ENCODE data around the gene SLC13A5. TPM values are rescaled to one million over a fixed set of nuclear protein-coding genes. Genes with fewer than 3 reads are reported as not detected.

The SLC13A5 gene
- total RNA-seq, 1 experiment from 2014 or later: 0.92 TPM

DNA sequence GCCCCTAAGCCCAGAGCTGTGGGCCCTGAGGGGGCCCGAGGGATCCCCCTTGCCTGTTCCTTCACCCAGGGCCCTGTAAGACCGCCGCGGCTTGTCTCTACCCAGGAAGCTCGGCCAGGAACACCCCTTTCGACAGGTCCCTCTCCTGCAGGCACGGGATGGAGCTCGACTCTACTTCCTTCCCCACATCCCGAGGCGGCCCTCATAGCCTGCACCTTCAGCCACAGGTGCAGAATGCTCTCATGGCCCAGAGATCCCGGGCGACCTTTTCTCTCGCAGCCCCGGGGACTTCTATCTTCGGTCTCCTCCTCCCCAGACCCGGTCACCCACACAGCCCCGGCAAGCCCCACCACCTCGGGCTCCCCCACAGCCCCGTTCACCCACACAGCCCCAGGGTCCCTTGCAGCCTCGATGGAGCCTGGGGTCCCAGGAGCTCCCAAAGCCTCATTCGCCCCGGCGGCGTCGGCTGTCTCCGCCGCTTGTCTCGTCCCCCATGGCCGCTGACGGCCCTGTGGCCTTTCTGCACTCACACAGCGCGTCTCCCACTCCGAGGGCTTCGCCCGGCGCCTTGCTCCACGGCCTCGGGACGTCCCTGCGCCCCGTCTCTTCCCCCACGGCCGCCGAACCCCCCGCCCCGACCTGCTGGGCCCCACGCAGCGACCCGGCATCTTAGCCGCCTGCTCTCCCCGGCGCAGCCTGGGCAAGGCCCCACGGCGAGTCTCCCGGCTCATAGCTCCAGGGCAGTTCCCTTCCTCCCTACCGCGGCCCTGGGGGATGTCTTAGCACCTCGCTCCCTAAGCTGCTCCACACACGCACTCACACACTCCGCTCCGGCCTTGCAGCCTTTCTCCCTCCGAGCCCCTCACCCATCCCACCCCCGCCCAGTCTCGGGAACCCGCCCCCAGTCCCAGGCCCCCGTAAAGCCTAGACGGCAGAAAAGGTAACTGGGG, 73.3 kb downstream of the SLC13A5 start:
- H2AFZ ChIP-seq: peak overlapping the region; percentile 93
- no TSS peak for BruUV-seq (replicated peaks)
- H3K4me3 ChIP-seq: peak overlapping the region; percentile 81
- H3F3A ChIP-seq (ENCODE audit: insufficient read depth, low read depth): peaks cover 41% of the 10 kb centered on the region
- peak overlapping the region; percentile 95 for H3K4me2 ChIP-seq
- TF ChIP-seq, protein P1, sequence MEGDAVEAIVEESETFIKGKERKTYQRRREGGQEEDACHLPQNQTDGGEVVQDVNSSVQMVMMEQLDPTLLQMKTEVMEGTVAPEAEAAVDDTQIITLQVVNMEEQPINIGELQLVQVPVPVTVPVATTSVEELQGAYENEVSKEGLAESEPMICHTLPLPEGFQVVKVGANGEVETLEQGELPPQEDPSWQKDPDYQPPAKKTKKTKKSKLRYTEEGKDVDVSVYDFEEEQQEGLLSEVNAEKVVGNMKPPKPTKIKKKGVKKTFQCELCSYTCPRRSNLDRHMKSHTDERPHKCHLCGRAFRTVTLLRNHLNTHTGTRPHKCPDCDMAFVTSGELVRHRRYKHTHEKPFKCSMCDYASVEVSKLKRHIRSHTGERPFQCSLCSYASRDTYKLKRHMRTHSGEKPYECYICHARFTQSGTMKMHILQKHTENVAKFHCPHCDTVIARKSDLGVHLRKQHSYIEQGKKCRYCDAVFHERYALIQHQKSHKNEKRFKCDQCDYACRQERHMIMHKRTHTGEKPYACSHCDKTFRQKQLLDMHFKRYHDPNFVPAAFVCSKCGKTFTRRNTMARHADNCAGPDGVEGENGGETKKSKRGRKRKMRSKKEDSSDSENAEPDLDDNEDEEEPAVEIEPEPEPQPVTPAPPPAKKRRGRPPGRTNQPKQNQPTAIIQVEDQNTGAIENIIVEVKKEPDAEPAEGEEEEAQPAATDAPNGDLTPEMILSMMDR (conservative IDR thresholded peaks at IDR 0.05): no peak
- TF ChIP-seq EZH2 (IDR thresholded peaks at IDR 0.05; ENCODE audit: low read depth): no peak
- ChIA-PET CTCF (no interaction called here), POLR2A (ENCODE audit: unreplicated experiment) (interaction anchor here (0.6 to 0.8 kb wide), 5 partner anchors 8 to 1217 kb away, joined by 3 to 7 read pairs (median 5); no protein-coding TSS in a partner anchor)
- intact Hi-C loops (cut with micrococcal nuclease; ENCODE audit: unreplicated experiment): loop anchor here (2.0 to 5.0 kb wide), 2 partner anchors 167 to 183 kb away; no protein-coding TSS in a partner anchor
- H3K9me2 ChIP-seq (ENCODE audit: insufficient read depth): no peaks in the 10 kb centered on the region
- H3K9me3 ChIP-seq (ENCODE audit: insufficient read depth, low read depth): no peaks in the 10 kb centered on the region
- peaks cover 3% of the 10 kb centered on the region; the same call in 1 of the 2 replicates for H4K20me1 ChIP-seq (ENCODE audit: insufficient read depth)
- H3K36me3 ChIP-seq (ENCODE audit: low read depth): peaks cover 22% of the 10 kb centered on the region
- no peaks in the 10 kb centered on the region for H3K27me3 ChIP-seq (ENCODE audit: insufficient read depth, low read depth)
- H3K79me2 ChIP-seq (ENCODE audit: low read depth): peaks cover 66% of the 10 kb centered on the region
- DNase-seq: peak in 1 of 2 experiments; percentile 41
- peaks cover 31% of the 10 kb centered on the region for H3K4me1 ChIP-seq (replicated peaks; ENCODE audit: insufficient read depth)
- peak overlapping the region; percentile 71 for H3K27ac ChIP-seq

DNA sequence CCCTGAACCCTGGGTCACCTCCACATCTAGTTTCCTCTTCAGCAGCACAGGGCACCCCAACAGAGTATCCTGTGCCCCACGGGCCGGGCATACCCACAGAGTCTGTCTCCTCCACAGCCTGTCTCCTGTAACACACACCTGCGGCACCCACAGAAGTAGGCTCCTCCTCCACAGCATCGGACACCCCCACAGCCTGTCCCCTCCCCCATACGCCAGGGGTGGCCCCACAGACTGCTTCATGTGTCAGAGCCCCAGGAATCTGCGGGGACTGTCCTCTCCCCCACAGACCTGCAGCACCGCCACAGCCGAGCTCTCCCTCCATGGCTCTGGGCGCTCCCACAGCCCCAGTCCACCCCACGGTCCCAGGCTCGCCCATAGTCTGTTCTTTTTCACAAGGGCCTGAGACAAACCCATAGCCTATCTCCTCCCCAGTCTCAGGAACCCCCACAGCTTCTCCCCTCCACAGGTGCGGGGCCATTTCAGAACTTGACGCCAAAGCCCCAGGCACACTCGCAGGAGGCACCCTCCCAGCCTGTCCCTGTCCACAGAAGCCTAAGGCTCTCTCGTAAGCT, 74.1 kb downstream of the SLC13A5 start:
- H3K79me2 ChIP-seq (ENCODE audit: low read depth): peaks cover 61% of the 10 kb centered on the region
- CTCF ChIA-PET: no interaction called here
- peak overlapping the region; percentile 93 for H2AFZ ChIP-seq

More for the DNA sequence above, 74.1 kb downstream of the SLC13A5 start:
- TF ChIP-seq, protein P1 (conservative IDR thresholded peaks at IDR 0.05): no peak
- TF ChIP-seq EZH2 (IDR thresholded peaks at IDR 0.05; ENCODE audit: low read depth): no peak
- Histone ChIP-seq H3K4me2 (peak overlapping the region; percentile 95), H3K27me3 (ENCODE audit: insufficient read depth, low read depth) (no peaks in the 10 kb centered on the region), H3F3A (ENCODE audit: insufficient read depth, low read depth) (peaks cover 36% of the 10 kb centered on the region), H4K20me1 (ENCODE audit: insufficient read depth) (no peaks in the 10 kb centered on the region; the same call in 1 of the 2 replicates), H3K4me1 (replicated peaks; ENCODE audit: insufficient read depth) (peaks cover 31% of the 10 kb centered on the region), H3K36me3 (ENCODE audit: low read depth) (peaks cover 24% of the 10 kb centered on the region), H3K9me2 (ENCODE audit: insufficient read depth) (no peaks in the 10 kb centered on the region), H3K4me3 (peak overlapping the region; percentile 81), H3K9me3 (ENCODE audit: insufficient read depth, low read depth) (no peaks in the 10 kb centered on the region), H3K27ac (no peak overlapping the region)
- POLR2A ChIA-PET (ENCODE audit: unreplicated experiment): interaction anchor here (0.6 to 0.8 kb wide), 2 partner anchors 14 to 1216 kb away, joined by 7 to 8 read pairs; no protein-coding TSS in a partner anchor
- intact Hi-C loops (cut with micrococcal nuclease; ENCODE audit: unreplicated experiment): no loop called here
- BruUV-seq (replicated peaks): no TSS peak
- DNase-seq: peak in 1 of 2 experiments; percentile 62
